22Rv1 (cell line): ENCODE data around the gene RIC8B.

Source experiments
- CTCF ChIP-seq: fragments of 450-650 bp; IDR thresholded peaks from 2 replicates; pipeline ENCODE4 v1.5.1; 2017; ENCODE audit warnings: mild to moderate bottlenecking
- ZFX ChIP-seq: fragments of 450-650 bp; IDR thresholded peaks from 2 replicates; pipeline ENCODE4 v1.6.1; 2017; ENCODE audit warnings: antibody characterized with exemption, borderline replicate concordance

GRCh38 chr12:106934277-106934676, 159.8 kb downstream of the RIC8B start:
- TF ChIP-seq CTCF (no peak), ZFX (no peak)
